Measurements from ENCODE around the gene RBM4. TPM values are rescaled to one million over a fixed set of nuclear protein-coding genes. Genes with fewer than 3 reads are reported as not detected.

Gene RBM4
- total and polyA plus RNA-seq, 9 of the 15 experiments (the other 6 are each of a cell fraction or from before 2014, with no cell fraction given) = 81.6 to 233 (median 122) TPM

GRCh38 chr11:66677599-66678375 is 39.3 kb downstream of the RBM4 start, which contains the start of gene RBM4B (continued):
- TF ChIP-seq MGA (IDR thresholded peaks at IDR 0.05) (peak; percentile 61), CREB1 (IDR thresholded peaks at IDR 0.05) (peak; percentile 80), CREB1 (CRISPR knock-in tag; IDR thresholded peaks at IDR 0.05) (peak; percentile 92), U2AF2 (optimal IDR thresholded peaks at IDR 0.05; ENCODE audit: low read depth, low read length) (no peak), CREM (IDR thresholded peaks at IDR 0.05; ENCODE audit: low read depth) (peak; percentile 86; the same call in 1 of the 2 replicates), SAP30 (IDR thresholded peaks at IDR 0.05; ENCODE audit: borderline replicate concordance, insufficient read depth, low read depth, low read length, poor library complexity, severe bottlenecking) (peak; percentile 55), CHD2 (IDR thresholded peaks at IDR 0.05; ENCODE audit: low read depth, low read length) (peak; percentile 95), ZNF197 (CRISPR knock-in tag; IDR thresholded peaks at IDR 0.05; ENCODE audit: low read depth) (no peak), ZNF511 (CRISPR knock-in tag; IDR thresholded peaks at IDR 0.05) (0 out of 2 replicates have a peak, but pooled peaks have one; percentile 36), UBTF (IDR thresholded peaks at IDR 0.05; ENCODE audit: borderline replicate concordance in 1 of 2, low read depth in 2 of 2, low read length in 2 of 2) (0 out of 4 replicates have a peak, but pooled peaks of 1 of the 2 experiments have one; percentile 28), ZKSCAN1 (IDR thresholded peaks at IDR 0.05; ENCODE audit: low read depth, low read length) (peak; percentile 47; the same call in 1 of the 2 replicates), HNRNPLL (IDR thresholded peaks at IDR 0.05; ENCODE audit: low read depth, low read length, poor library complexity, severe bottlenecking) (peak; percentile 63)
